ENCODE results near the gene AKAP8.
"Not testable (repeated sequence)": the region's sequence is repeated elsewhere in the genome, so short reads cannot be mapped to it uniquely, and the experiment has no call there.

AKAP8 gene

GRCh38 chr19:15397782-15398181 lies 18.2 kb upstream of the AKAP8 start:
- H3K9me3 Mint-ChIP-seq: no peaks in the 10 kb centered on the region
- H3K4me1 Mint-ChIP-seq (ENCODE audit: low read depth): peaks cover 16% of the 10 kb centered on the region
- no peak overlapping the region for H3K27ac Mint-ChIP-seq
- H3K36me3 Mint-ChIP-seq (ENCODE audit: low read depth): peaks cover 39% of the 10 kb centered on the region
- no peaks in the 10 kb centered on the region for H3K27me3 Mint-ChIP-seq
- H3K4me3 Mint-ChIP-seq: no peak overlapping the region

- H3K9me3 Mint-ChIP-seq: no peaks in the 10 kb centered on the region
- H3K27ac Mint-ChIP-seq: no peak overlapping the region
- H3K36me3 Mint-ChIP-seq (ENCODE audit: low read depth): peaks cover 37% of the 10 kb centered on the region
- H3K4me3 Mint-ChIP-seq: no peak overlapping the region
- peaks cover 16% of the 10 kb centered on the region for H3K4me1 Mint-ChIP-seq (ENCODE audit: low read depth)
- H3K27me3 Mint-ChIP-seq: no peaks in the 10 kb centered on the region
Measured at GRCh38 chr19:15397236-15397635, 17.6 kb upstream of the AKAP8 start.

- Mint-ChIP-seq H3K27me3 (no peaks in the 10 kb centered on the region), H3K4me3 (no peak overlapping the region), H3K36me3 (ENCODE audit: low read depth) (peaks cover 41% of the 10 kb centered on the region), H3K9me3 (no peaks in the 10 kb centered on the region), H3K27ac (peak overlapping the region; percentile 24), H3K4me1 (ENCODE audit: low read depth) (peaks cover 16% of the 10 kb centered on the region)
Measured at GRCh38 chr19:15396436-15396835, 16.8 kb upstream of the AKAP8 start.

- peaks cover 21% of the 10 kb centered on the region for H3K4me1 Mint-ChIP-seq (ENCODE audit: low read depth)
- not testable (repeated sequence) for H3K9me3 Mint-ChIP-seq, H3K4me3 Mint-ChIP-seq, H3K27me3 Mint-ChIP-seq
- peaks cover 49% of the 10 kb centered on the region for H3K36me3 Mint-ChIP-seq (ENCODE audit: low read depth)
- peak overlapping the region; percentile 26 for H3K27ac Mint-ChIP-seq
Measured at GRCh38 chr19:15395251-15395650, 15.7 kb upstream of the AKAP8 start.

- no peak overlapping the region for H3K4me3 Mint-ChIP-seq
- no peaks in the 10 kb centered on the region for H3K9me3 Mint-ChIP-seq
- H3K4me1 Mint-ChIP-seq (ENCODE audit: low read depth): peaks cover 21% of the 10 kb centered on the region
- no peak overlapping the region for H3K27ac Mint-ChIP-seq
- no peaks in the 10 kb centered on the region for H3K27me3 Mint-ChIP-seq
- H3K36me3 Mint-ChIP-seq (ENCODE audit: low read depth): peaks cover 54% of the 10 kb centered on the region
Measured at GRCh38 chr19:15394426-15394825, 14.8 kb upstream of the AKAP8 start.

GRCh38 chr19:15393963-15394362 lies 14.4 kb upstream of the AKAP8 start:
- H3K27me3 Mint-ChIP-seq: no peaks in the 10 kb centered on the region
- no peak overlapping the region for H3K4me3 Mint-ChIP-seq
- peaks cover 21% of the 10 kb centered on the region for H3K4me1 Mint-ChIP-seq (ENCODE audit: low read depth)
- no peak overlapping the region for H3K27ac Mint-ChIP-seq
- no peaks in the 10 kb centered on the region for H3K9me3 Mint-ChIP-seq
- peaks cover 59% of the 10 kb centered on the region for H3K36me3 Mint-ChIP-seq (ENCODE audit: low read depth)

GRCh38 chr19:15390814-15391213 lies 11.2 kb upstream of the AKAP8 start:
- Mint-ChIP-seq H3K27me3 (no peaks in the 10 kb centered on the region), H3K4me1 (ENCODE audit: low read depth) (peaks cover 18% of the 10 kb centered on the region), H3K36me3 (ENCODE audit: low read depth) (peaks cover 51% of the 10 kb centered on the region), H3K4me3 (no peak overlapping the region), H3K9me3 (no peaks in the 10 kb centered on the region), H3K27ac (peak overlapping the region; percentile 5)

- H3K4me1 Mint-ChIP-seq (ENCODE audit: low read depth): peaks cover 33% of the 10 kb centered on the region
- no peaks in the 10 kb centered on the region for H3K9me3 Mint-ChIP-seq
- H3K36me3 Mint-ChIP-seq (ENCODE audit: low read depth): peaks cover 31% of the 10 kb centered on the region
- peak overlapping the region; percentile 74 for H3K27ac Mint-ChIP-seq
- no peaks in the 10 kb centered on the region for H3K27me3 Mint-ChIP-seq
- no peak overlapping the region for H3K4me3 Mint-ChIP-seq
Measured at GRCh38 chr19:15381864-15382263, 2.3 kb upstream of the AKAP8 start.

GRCh38 chr19:15381429-15381828 lies 1.8 kb upstream of the AKAP8 start:
- Mint-ChIP-seq H3K27ac (peak overlapping the region; percentile 74), H3K27me3 (no peaks in the 10 kb centered on the region), H3K4me3 (peak overlapping the region; percentile 90), H3K9me3 (no peaks in the 10 kb centered on the region), H3K36me3 (ENCODE audit: low read depth) (peaks cover 32% of the 10 kb centered on the region), H3K4me1 (ENCODE audit: low read depth) (peaks cover 37% of the 10 kb centered on the region)

GRCh38 chr19:15379999-15380647 lies 536 bp upstream of the AKAP8 start:
- H3K9me3 Mint-ChIP-seq: no peaks in the 10 kb centered on the region
- H3K27me3 Mint-ChIP-seq: no peaks in the 10 kb centered on the region
- peak overlapping the region; percentile 99 for H3K27ac Mint-ChIP-seq
- peak overlapping the region; percentile 90 for H3K4me3 Mint-ChIP-seq
- H3K36me3 Mint-ChIP-seq (ENCODE audit: low read depth): peaks cover 28% of the 10 kb centered on the region
- peaks cover 39% of the 10 kb centered on the region for H3K4me1 Mint-ChIP-seq (ENCODE audit: low read depth)

GRCh38 chr19:15378534-15379082 lies 979 bp downstream of the AKAP8 start:
- Mint-ChIP-seq H3K9me3 (no peaks in the 10 kb centered on the region), H3K27ac (peak overlapping the region; percentile 99), H3K27me3 (no peaks in the 10 kb centered on the region), H3K36me3 (ENCODE audit: low read depth) (peaks cover 28% of the 10 kb centered on the region), H3K4me1 (ENCODE audit: low read depth) (peaks cover 41% of the 10 kb centered on the region), H3K4me3 (peak overlapping the region; percentile 90)

GRCh38 chr19:15374796-15375440 lies 4.7 kb downstream of the AKAP8 start:
- peaks cover 34% of the 10 kb centered on the region for H3K4me1 Mint-ChIP-seq (ENCODE audit: low read depth)
- H3K9me3 Mint-ChIP-seq: no peaks in the 10 kb centered on the region
- H3K4me3 Mint-ChIP-seq: no peak overlapping the region
- H3K27ac Mint-ChIP-seq: peak overlapping the region; percentile 65
- peaks cover 37% of the 10 kb centered on the region for H3K36me3 Mint-ChIP-seq (ENCODE audit: low read depth)
- H3K27me3 Mint-ChIP-seq: no peaks in the 10 kb centered on the region

- Mint-ChIP-seq H3K4me3 (no peak overlapping the region), H3K4me1 (ENCODE audit: low read depth) (peaks cover 31% of the 10 kb centered on the region), H3K27me3 (no peaks in the 10 kb centered on the region), H3K36me3 (ENCODE audit: low read depth) (peaks cover 43% of the 10 kb centered on the region), H3K9me3 (no peaks in the 10 kb centered on the region), H3K27ac (no peak overlapping the region)
Measured at GRCh38 chr19:15374105-15374651, 5.4 kb downstream of the AKAP8 start.

GRCh38 chr19:15373644-15374043 lies 5.9 kb downstream of the AKAP8 start:
- H3K4me3 Mint-ChIP-seq: no peak overlapping the region
- H3K27ac Mint-ChIP-seq: no peak overlapping the region
- H3K36me3 Mint-ChIP-seq (ENCODE audit: low read depth): peaks cover 46% of the 10 kb centered on the region

GRCh38 chr19:15372891-15373301 lies 6.7 kb downstream of the AKAP8 start:
- Mint-ChIP-seq H3K27ac (no peak overlapping the region), H3K9me3 (no peaks in the 10 kb centered on the region), H3K4me1 (ENCODE audit: low read depth) (peaks cover 25% of the 10 kb centered on the region), H3K36me3 (ENCODE audit: low read depth) (peaks cover 46% of the 10 kb centered on the region), H3K27me3 (no peaks in the 10 kb centered on the region), H3K4me3 (no peak overlapping the region)

More at GRCh38 chr19:15373644-15374043, 5.9 kb downstream of the AKAP8 start:
- no peaks in the 10 kb centered on the region for H3K27me3 Mint-ChIP-seq
- no peaks in the 10 kb centered on the region for H3K9me3 Mint-ChIP-seq
- peaks cover 31% of the 10 kb centered on the region for H3K4me1 Mint-ChIP-seq (ENCODE audit: low read depth)
